Activated CD4-positive, alpha-beta memory T cell treated with anti-CD3 and anti-CD28 coated beads, Interleukin-2, amount 10 ng/mL, durations not matched to agents 7 days and 5 days (primary cell): ENCODE measurements around the gene NPIPB13. TPM values are rescaled to one million over a fixed set of nuclear protein-coding genes. Genes with fewer than 3 reads are reported as not detected.

Experiments used
- total RNA-seq, 2 experiments: library from RNA; stranded (reverse); gene quantifications; one replicate each; pipeline ENCODE4 v1.2.3, GENCODE V29; 2021

The NPIPB13 gene
- total RNA-seq, 2 experiments from 2014 or later = 5.1 to 9.8 TPM

Other genes with a start within 250 kb of the NPIPB13 start
- not detected for gene DOC2A, start 237.5 kb downstream of the NPIPB13 start, total RNA-seq
- gene C16orf92, start 225.3 kb downstream of the NPIPB13 start, total RNA-seq = not detected
- gene TLCD3B, start 217.2 kb downstream of the NPIPB13 start, total RNA-seq = 1 to 10 TPM; 6.0 to 6.9 TPM
- gene ALDOA, start 182.7 kb downstream of the NPIPB13 start, total RNA-seq = 1,000 to 10,000 TPM; 1,403 to 1,450 TPM
- gene PPP4C, start 172.5 kb downstream of the NPIPB13 start, total RNA-seq = 100 to 1,000 TPM; 146 to 147 TPM
- gene TBX6, start 156.6 kb downstream of the NPIPB13 start, total RNA-seq = 1 to 10 TPM; 1.9 to 2.5 TPM
- gene YPEL3, start 152.3 kb downstream of the NPIPB13 start, total RNA-seq = 100 to 1,000 TPM in 1 of 2 experiments, 10 to 100 TPM in 1; 99.4 to 106 TPM
- 10 to 100 TPM; 11.5 to 12.3 TPM for gene GDPD3, start 134.9 kb downstream of the NPIPB13 start, total RNA-seq
- 100 to 1,000 TPM; 108 to 111 TPM for gene MAPK3, start 125.3 kb downstream of the NPIPB13 start, total RNA-seq
- gene CORO1A, start 64.9 kb downstream of the NPIPB13 start, total RNA-seq = 1,000 to 10,000 TPM; 1,737 to 1,754 TPM
- 100 to 1,000 TPM; 145 to 146 TPM for gene BOLA2B, start 54.8 kb downstream of the NPIPB13 start, total RNA-seq
- gene SLX1A, start 54.6 kb downstream of the NPIPB13 start, total RNA-seq = 100 to 1,000 TPM; 102 to 149 TPM
- gene SULT1A3, start 49.2 kb downstream of the NPIPB13 start, total RNA-seq = 10 to 100 TPM; 23.3 to 28.4 TPM
- 10 to 100 TPM; 75.6 to 75.9 TPM for gene CD2BP2, start 106.8 kb upstream of the NPIPB13 start, total RNA-seq
- gene TBC1D10B, start 122.0 kb upstream of the NPIPB13 start, total RNA-seq = 10 to 100 TPM; 69.2 TPM
- 1 to 10 TPM in 1 of 2 experiments, not detected in 1; 1.2 TPM for gene MYL11, start 126.3 kb upstream of the NPIPB13 start, total RNA-seq
- 100 to 1,000 TPM; 343 to 354 TPM for gene SEPTIN1, start 134.1 kb upstream of the NPIPB13 start, total RNA-seq
- gene ZNF48, start 146.9 kb upstream of the NPIPB13 start, total RNA-seq = 10 to 100 TPM; 14.2 to 14.5 TPM
- gene ZNF771, start 159.1 kb upstream of the NPIPB13 start, total RNA-seq = 1 to 10 TPM; 4.2 to 4.5 TPM
- gene DCTPP1, start 181.6 kb upstream of the NPIPB13 start, total RNA-seq = 10 to 100 TPM; 51.3 to 51.4 TPM
- 10 to 100 TPM; 56.3 to 57.8 TPM for gene SEPHS2, start 197.4 kb upstream of the NPIPB13 start, total RNA-seq
- gene ITGAL, start 224.3 kb upstream of the NPIPB13 start, total RNA-seq = 100 to 1,000 TPM; 583 to 586 TPM